Measurements from ENCODE around the gene TLK1. TPM values are rescaled to one million over a fixed set of nuclear protein-coding genes. Genes with fewer than 3 reads are reported as not detected.

TLK1 gene
- total RNA-seq (10 to 100 TPM; 14.4 to 19.6 TPM), polyA plus RNA-seq (10 to 100 TPM in 1 of 2 donors, 1 to 10 TPM in 1; 7.7 to 16.8 TPM)

DNA sequence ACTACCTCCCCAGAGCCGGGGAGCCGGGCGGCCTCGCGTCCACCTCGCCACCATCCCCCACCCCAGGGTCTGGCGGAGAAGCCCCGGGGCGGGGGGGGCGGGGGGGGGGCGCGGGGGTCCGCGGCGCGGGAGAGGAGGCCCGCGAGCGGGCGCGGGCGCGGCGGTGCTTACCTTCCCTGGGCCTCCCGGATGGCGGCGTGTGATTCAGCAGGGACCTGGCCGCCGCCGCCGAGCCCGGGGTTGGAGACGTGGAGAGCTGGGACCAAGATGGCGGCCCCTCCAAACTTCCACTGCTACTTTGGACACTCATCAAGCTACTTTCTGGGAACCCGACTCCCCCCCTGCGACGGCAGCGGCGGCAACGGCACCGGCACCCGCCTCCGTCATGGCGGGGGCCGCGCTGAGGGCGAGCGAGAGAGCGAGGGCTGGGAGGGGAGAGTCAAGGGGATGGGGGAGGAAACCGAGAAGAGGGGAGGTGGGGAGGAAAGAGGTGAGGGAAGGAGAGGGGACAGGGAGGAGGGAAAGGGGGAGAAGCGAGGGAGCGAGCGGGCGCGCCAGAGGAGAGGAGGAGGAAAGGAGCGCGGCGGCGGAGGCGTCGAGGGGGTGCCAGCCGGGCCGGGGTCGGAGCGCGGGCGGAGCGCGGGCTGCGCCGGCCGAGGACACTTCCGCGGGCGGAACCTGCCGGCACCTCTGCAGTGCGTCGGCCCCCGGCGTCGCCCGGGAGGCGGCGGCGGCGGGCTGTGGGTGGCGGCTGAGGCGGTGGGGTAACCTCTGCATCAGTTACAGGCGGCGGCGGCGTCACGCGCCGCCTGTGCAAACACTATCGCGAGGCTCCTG, at the start of gene TLK1:
Gene TLK1 (minus strand): TSS at position 775 of the 837 bp plus-strand sequence. CDS start 465 bp downstream, at position 310.
- H3K36me3 ChIP-seq (ENCODE audit: control insufficient read depth in 4 of 4, insufficient read depth in 3 of 4, low read depth in 1 of 4, low read length in 3 of 4): no peaks in the 10 kb centered on the region
- peak within 1 kb of the TSS; percentile 95 to 98 for H3K27ac ChIP-seq (ENCODE audit: low read depth in 1 of 2, low read length in 2 of 2)
- no peaks in the 10 kb centered on the region for H3K27me3 ChIP-seq (ENCODE audit: control insufficient read depth in 4 of 4, insufficient read depth in 4 of 4, low read length in 3 of 4)
- no peaks in the 10 kb centered on the region for H3K9me3 ChIP-seq (ENCODE audit: control insufficient read depth in 4 of 4, low read length in 3 of 4)
- peak; percentile 89 for TF ChIP-seq YY1 (IDR thresholded peaks at IDR 0.05)
- TF ChIP-seq RAD21 (IDR thresholded peaks at IDR 0.05): no peak
- TF ChIP-seq FOXA1 (IDR thresholded peaks at IDR 0.05): no peak
- no peak for TF ChIP-seq SP1 (IDR thresholded peaks at IDR 0.05)
- WGBS: under 1% methylated on average over 97 of the region's 97 CpGs
- peak within 1 kb of the TSS; percentile 83 to 86 for H3K9ac ChIP-seq (ENCODE audit: low read depth in 1 of 2, low read length in 2 of 2)
- peaks cover 2 to 32% (median 13%) of the 10 kb centered on the region in 4 donors for H3K4me1 ChIP-seq (ENCODE audit: control insufficient read depth in 4 of 4, insufficient read depth in 4 of 4, low read length in 3 of 4)
- H3K4me3 ChIP-seq (ENCODE audit: low read depth in 1 of 3, low read length in 3 of 3): peak within 1 kb of the TSS; percentile 89 to 100 (median 95)
- peak; percentile 77 for DNase-seq (ENCODE audit: low spot score)

DNA sequence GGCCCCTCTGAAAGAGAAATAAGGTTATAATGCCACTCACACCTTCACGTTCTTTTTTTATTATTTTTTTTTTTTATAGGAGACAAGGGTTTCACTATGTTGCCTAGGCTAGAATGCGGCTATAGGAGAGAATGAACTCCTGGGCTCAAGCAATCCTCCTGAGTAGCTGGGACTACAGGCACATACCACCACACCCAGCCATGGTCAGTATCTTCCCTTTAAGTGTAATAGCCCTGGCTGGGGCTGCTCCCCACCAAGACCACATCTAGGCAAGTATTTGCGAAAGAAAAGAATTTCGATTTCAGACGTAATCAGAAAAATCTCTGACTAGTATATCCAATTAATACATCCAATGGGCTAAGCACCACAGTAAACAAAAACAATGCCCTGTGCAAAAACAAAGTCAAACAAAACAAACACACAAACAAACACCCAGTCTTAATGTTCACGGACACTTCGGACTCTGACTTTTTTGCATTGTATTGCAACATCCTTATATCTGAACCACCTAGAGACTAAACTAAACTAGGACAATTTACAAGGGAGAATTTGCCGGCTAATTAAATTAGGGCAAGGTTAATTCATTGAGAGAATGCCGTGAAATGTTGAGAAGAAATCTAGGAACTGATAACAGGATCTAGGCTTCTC, 49.6 kb upstream of the TLK1 start:
- H3K4me3 ChIP-seq (ENCODE audit: low read depth in 1 of 3, low read length in 3 of 3): no peak overlapping the region
- WGBS: 59% methylated on average over 9 of the region's 9 CpGs
- TF ChIP-seq HNF4A (conservative IDR thresholded peaks at IDR 0.05): no peak
- TF ChIP-seq YY1 (IDR thresholded peaks at IDR 0.05): no peak
- no peak for TF ChIP-seq RXRA (IDR thresholded peaks at IDR 0.05)
- TF ChIP-seq JUND (IDR thresholded peaks at IDR 0.05): no peak
- TF ChIP-seq FOXA2 (IDR thresholded peaks at IDR 0.05): no peak
- TF ChIP-seq, protein P1, sequence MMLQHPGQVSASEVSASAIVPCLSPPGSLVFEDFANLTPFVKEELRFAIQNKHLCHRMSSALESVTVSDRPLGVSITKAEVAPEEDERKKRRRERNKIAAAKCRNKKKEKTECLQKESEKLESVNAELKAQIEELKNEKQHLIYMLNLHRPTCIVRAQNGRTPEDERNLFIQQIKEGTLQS (IDR thresholded peaks at IDR 0.05): no peak
- no peak for TF ChIP-seq MAX (IDR thresholded peaks at IDR 0.05)
- TF ChIP-seq EGR1 (IDR thresholded peaks at IDR 0.05; ENCODE audit: low read depth in 2 of 2): no peak
- no peak for TF ChIP-seq REST (IDR thresholded peaks at IDR 0.05)
- TF ChIP-seq GABPA (IDR thresholded peaks at IDR 0.05 in 1 of 2, conservative IDR thresholded peaks at IDR 0.05 in 1 of 2): no peak

More for the DNA sequence above, 49.6 kb upstream of the TLK1 start:
- Histone ChIP-seq H3K9ac (ENCODE audit: low read depth in 1 of 2, low read length in 2 of 2) (no peak overlapping the region), H3K27ac (ENCODE audit: low read depth in 1 of 2, low read length in 2 of 2) (no peak overlapping the region), H3K9me3 (ENCODE audit: control insufficient read depth in 4 of 4, low read length in 3 of 4) (no peaks in the 10 kb centered on the region), H3K4me1 (ENCODE audit: control insufficient read depth in 4 of 4, insufficient read depth in 4 of 4, low read length in 3 of 4) (no peaks in the 10 kb centered on the region), H3K27me3 (ENCODE audit: control insufficient read depth in 4 of 4, insufficient read depth in 4 of 4, low read length in 3 of 4) (no peaks in the 10 kb centered on the region), H3K36me3 (ENCODE audit: control insufficient read depth in 4 of 4, insufficient read depth in 3 of 4, low read depth in 1 of 4, low read length in 3 of 4) (no peaks in the 10 kb centered on the region)
- DNase-seq (ENCODE audit: low spot score): no peak
